HepG2 (cell line): ENCODE data around the gene EGLN2.

ENCODE experiments used
- CTCF ChIP-seq: sonication (generic); formaldehyde crosslinking; IDR thresholded peaks from 2 replicates; pipeline ENCODE4 v1.5.0; 2020; ENCODE audit warnings: mild to moderate bottlenecking, missing genetic modification reagents, moderate library complexity
- JUN ChIP-seq: sonication (generic); formaldehyde crosslinking; IDR thresholded peaks from 2 replicates; pipeline ENCODE4 v1.4.0; 2020; ENCODE audit warnings: mild to moderate bottlenecking, missing genetic modification reagents
- MIXL1 ChIP-seq: IDR thresholded peaks from 2 replicates; pipeline ENCODE4 v1.6.1; 2016
- MXI1 ChIP-seq: IDR thresholded peaks from 3 replicates; pipeline ENCODE4 v1.6.1; 2012; ENCODE audit warnings: low read depth, low read length, inconsistent platforms, borderline replicate concordance
- NKX3-1 ChIP-seq: sonication (generic); formaldehyde crosslinking; IDR thresholded peaks from 2 replicates; pipeline ENCODE4 v1.5.0; 2020; ENCODE audit warnings: missing genetic modification reagents

GRCh38 chr19:40759352-40759751, 39.6 kb upstream of the EGLN2 start:
- TF ChIP-seq MIXL1 (CRISPR knock-in tag) (no peak), JUN (CRISPR knock-in tag) (no peak), NKX3-1 (CRISPR knock-in tag) (no peak), CTCF (CRISPR knock-in tag) (no peak), MXI1 (no peak)
